SK-N-SH (cell line): Measurements from ENCODE around the gene PDGFB. TPM values are rescaled to one million over a fixed set of nuclear protein-coding genes. Genes with fewer than 3 reads are reported as not detected.

Experiments used
- CTCF ChIA-PET: fragments of 300-600, 350-600 bp; formaldehyde crosslinking; extraction: SDS; loops from one replicate; lab custom pipeline; 2021; lab: Yijun Ruan, JAX
- POLR2A ChIA-PET: fragments of 350-600 bp; sonication (Branson Sonifier 250); formaldehyde crosslinking; extraction: SDS; loops from one replicate; lab custom pipeline; 2020; ENCODE audit warnings: antibody characterized with exemption, inconsistent platforms; lab: Yijun Ruan, JAX
- DNase-seq: peaks from one replicate; pipeline ENCODE4 v3.0.0; 2012
- H2AFZ ChIP-seq: fragments of 200-600 bp; sonication (generic); 2 replicates; pipeline ENCODE4 v1.8.1; 2016; ENCODE audit warnings: antibody characterized with exemption, mild to moderate bottlenecking, low read depth
- H3F3A ChIP-seq: fragments of 200-600 bp; sonication (generic); replicated peaks from 2 replicates; pipeline ENCODE3; 2016; ENCODE audit warnings: antibody characterized with exemption, mild to moderate bottlenecking; ENCODE audit not compliant: insufficient read depth
- H3K27ac ChIP-seq, 2 experiments: fragments of 200-500 bp in 1 of 2; fragments of 200-600 bp in 1 of 2; sonication (Bioruptor generic) in 1 of 2; sonication (generic), shearing (Covaris generic) in 1 of 2; 2 replicates each; pipeline versions ENCODE4 v1.5.1 to v1.6.1; 2014 to 2016; ENCODE audit warnings: low read depth in 2 of 2, inconsistent platforms in 1 of 2, low read length in 1 of 2, mild to moderate bottlenecking in 1 of 2, mixed read lengths in 1 of 2
- H3K27me3 ChIP-seq: fragments of 200-600 bp; sonication (generic), shearing (Covaris generic); 2 replicates; pipeline ENCODE4 v1.6.1; 2016; ENCODE audit warnings: mixed run types; ENCODE audit not compliant: insufficient read depth
- H3K36me3 ChIP-seq, 2 experiments: fragments of 200-500 bp in 1 of 2; fragments of 200-600 bp in 1 of 2; sonication (Bioruptor generic) in 1 of 2; sonication (generic) in 1 of 2; replicated peaks in 1 of 2; 2 replicates each; pipeline versions ENCODE3 to v1.5.1; 2014 to 2016; ENCODE audit warnings: low read length in 1 of 2, mild to moderate bottlenecking in 1 of 2; ENCODE audit not compliant: insufficient read depth in 2 of 2, control insufficient read depth in 1 of 2
- H3K4me1 ChIP-seq, 2 experiments: fragments of 200-500 bp in 1 of 2; fragments of 200-600 bp in 1 of 2; sonication (Bioruptor generic) in 1 of 2; sonication (generic), shearing (Covaris generic) in 1 of 2; 2 replicates each; pipeline versions ENCODE4 v1.5.1 to v1.6.1; 2014 to 2016; ENCODE audit warnings: low read depth in 1 of 2, low read length in 1 of 2, mixed run types in 1 of 2; ENCODE audit not compliant: insufficient read depth in 2 of 2, control insufficient read depth in 1 of 2
- H3K4me2 ChIP-seq: fragments of 200-600 bp; sonication (generic), shearing (Covaris generic); 2 replicates; pipeline ENCODE4 v1.6.1; 2017; ENCODE audit warnings: mixed run types
- H3K4me3 ChIP-seq, 2 experiments: fragments of 200-500 bp in 1 of 2; fragments of 200-600 bp in 1 of 2; sonication (Bioruptor generic) in 1 of 2; sonication (generic), shearing (Covaris generic) in 1 of 2; 2 replicates each; pipeline versions ENCODE4 v1.5.1 to v1.8.1; 2014 to 2016; ENCODE audit warnings: low read depth in 2 of 2, inconsistent platforms in 1 of 2, low read length in 1 of 2, mild to moderate bottlenecking in 1 of 2, mixed read lengths in 1 of 2, moderate library complexity in 1 of 2
- H3K79me2 ChIP-seq: fragments of 200-600 bp; sonication (generic); 2 replicates; pipeline ENCODE4 v1.8.1; 2017; ENCODE audit warnings: mild to moderate bottlenecking; ENCODE audit not compliant: insufficient read depth
- H3K9ac ChIP-seq: fragments of 200-600 bp; sonication (generic); 2 replicates; pipeline ENCODE4 v1.6.1; 2017; ENCODE audit warnings: mixed run types
- H3K9me2 ChIP-seq: fragments of 200-600 bp; sonication (generic); 2 replicates; pipeline ENCODE4 v1.6.1; 2017; ENCODE audit warnings: mixed run types
- H3K9me3 ChIP-seq: fragments of 200-600 bp; sonication (generic); 2 replicates; pipeline ENCODE4 v1.6.1; 2017; ENCODE audit warnings: mixed run types, mild to moderate bottlenecking, moderate library complexity
- H4K20me1 ChIP-seq: fragments of 200-600 bp; sonication (generic); 2 replicates; pipeline ENCODE4 v1.6.1; 2017; ENCODE audit warnings: mild to moderate bottlenecking, mixed run types; ENCODE audit not compliant: insufficient read depth
- CHD2 ChIP-seq: fragments of 150-350 bp; IDR thresholded peaks from 2 replicates; pipeline ENCODE4 v1.6.1; 2018; ENCODE audit warnings: low read length; ENCODE audit not compliant: partially characterized antibody
- FOSL2 ChIP-seq: IDR thresholded peaks from 2 replicates; pipeline ENCODE4 v1.4.0; 2012; ENCODE audit warnings: low read depth, mild to moderate bottlenecking, moderate library complexity, borderline replicate concordance
- FOXJ3 ChIP-seq: sonication (generic); formaldehyde crosslinking; IDR thresholded peaks from 2 replicates; pipeline ENCODE4 v1.5.1; 2020; ENCODE audit warnings: mild to moderate bottlenecking, missing genetic modification reagents
- GATA2 ChIP-seq: sonication (generic); formaldehyde crosslinking; IDR thresholded peaks from 2 replicates; pipeline ENCODE4 v1.5.0; 2020; ENCODE audit warnings: mild to moderate bottlenecking, missing genetic modification reagents
- IRF3 ChIP-seq: fragments of 150-350 bp; IDR thresholded peaks from 2 replicates; pipeline ENCODE4 v1.6.1; 2016; ENCODE audit warnings: mild to moderate bottlenecking, low read depth, low read length
- JUND ChIP-seq: IDR thresholded peaks from 2 replicates; pipeline ENCODE4 v1.4.0; 2012
- MAX ChIP-seq: IDR thresholded peaks from 2 replicates; pipeline ENCODE4 v1.4.0; 2012; ENCODE audit warnings: low read depth
- MEF2A ChIP-seq: IDR thresholded peaks from 2 replicates; pipeline ENCODE4 v1.4.0; 2012; ENCODE audit warnings: low read depth, borderline replicate concordance
- MXI1 ChIP-seq: IDR thresholded peaks from 2 replicates; pipeline ENCODE4 v1.6.1; 2012; ENCODE audit warnings: mild to moderate bottlenecking, low read depth, low read length, improper control_type of control experiment
- NFIC ChIP-seq: IDR thresholded peaks from 2 replicates; pipeline ENCODE4 v1.4.0; 2012; ENCODE audit warnings: borderline replicate concordance
- NRF1 ChIP-seq: IDR thresholded peaks from 2 replicates; pipeline ENCODE4 v1.6.1; 2012; ENCODE audit warnings: low read depth, mild to moderate bottlenecking, low read length
- PBX3 ChIP-seq: IDR thresholded peaks from 2 replicates; pipeline ENCODE4; 2012
- RAD21 ChIP-seq: IDR thresholded peaks from 2 replicates; pipeline ENCODE4 v1.6.1; 2012; ENCODE audit warnings: mild to moderate bottlenecking, low read length
- RFX5 ChIP-seq: IDR thresholded peaks from 2 replicates; pipeline ENCODE4 v1.6.1; 2012; ENCODE audit warnings: mild to moderate bottlenecking, improper control_type of control experiment, low read length
- RXRA ChIP-seq: IDR thresholded peaks from 2 replicates; pipeline ENCODE4 v1.4.0; 2012; ENCODE audit warnings: low read depth, mild to moderate bottlenecking, borderline replicate concordance
- TAF1 ChIP-seq: IDR thresholded peaks from 2 replicates; pipeline ENCODE4 v1.6.1; 2012; ENCODE audit warnings: low read depth, mild to moderate bottlenecking, low read length, moderate library complexity, borderline replicate concordance
- TCF12 ChIP-seq: IDR thresholded peaks from 2 replicates; pipeline ENCODE4 v1.4.0; 2012
- USF2 ChIP-seq: fragments of 150-350 bp; IDR thresholded peaks from 2 replicates; pipeline ENCODE4 v1.6.1; 2017; ENCODE audit warnings: antibody characterized with exemption, low read length, low read depth, borderline replicate concordance
- YY1 ChIP-seq: IDR thresholded peaks from 2 replicates; pipeline ENCODE4 v1.4.0; 2012; ENCODE audit warnings: low read depth, mild to moderate bottlenecking
- ZBTB33 ChIP-seq: IDR thresholded peaks from 2 replicates; pipeline ENCODE4 v1.4.0; 2012; ENCODE audit warnings: low read depth, borderline replicate concordance
- WGBS: methylation state at CpG from one replicate; pipeline ENCODE4 v1.1.6; 2017; ENCODE audit warnings: low lambda C conversion rate; 5-methylcytosine and 5-hydroxymethylcytosine counted together
- polyA plus RNA-seq, 3 experiments: library from polyadenylated mRNA; depleted of rRNA; stranded (reverse); fragments of >200 nt; gene quantifications; 2 replicates each; pipeline ENCODE4 v1.2.3, GENCODE V29; 2012

Gene PDGFB
- polyA plus RNA-seq, 1 of the 3 experiments (the other 2 are of a cell fraction), result 0.44 TPM

GRCh38 chr22:39212721-39213376 lies 31.9 kb downstream of the PDGFB start:
- DNase-seq, result no peak
- H3K27me3 ChIP-seq, result no peaks in the 10 kb centered on the region
- no peaks in the 10 kb centered on the region for H3K9me2 ChIP-seq
- no peak overlapping the region for H3K27ac ChIP-seq
- H3K4me3 ChIP-seq, result no peak overlapping the region
- H3K4me1 ChIP-seq, result no peaks in the 10 kb centered on the region
- no peaks in the 10 kb centered on the region for H4K20me1 ChIP-seq
- no peak overlapping the region for H3K4me2 ChIP-seq
- H3K9ac ChIP-seq, result no peak overlapping the region
- H3F3A ChIP-seq, result no peaks in the 10 kb centered on the region
- no peaks in the 10 kb centered on the region for H3K36me3 ChIP-seq
- no peak overlapping the region for H2AFZ ChIP-seq
- POLR2A ChIA-PET, result no interaction called here
- TF ChIP-seq TAF1 (no peak), FOXJ3 (CRISPR knock-in tag) (no peak), CHD2 (no peak), NRF1 (no peak), NFIC (no peak), JUND (no peak), FOSL2 (no peak), USF2 (no peak), RXRA (no peak), IRF3 (no peak), TCF12 (no peak), MAX (no peak), RFX5 (no peak), YY1 (no peak)
- no peaks in the 10 kb centered on the region for H3K9me3 ChIP-seq
- WGBS, result 66% methylated on average over 12 of the region's 12 CpGs
- CTCF ChIA-PET, result no interaction called here
- no peaks in the 10 kb centered on the region for H3K79me2 ChIP-seq

- Histone ChIP-seq H3K4me1 (no peaks in the 10 kb centered on the region), H3K9ac (no peak overlapping the region), H4K20me1 (no peaks in the 10 kb centered on the region), H3K79me2 (no peaks in the 10 kb centered on the region), H3K9me3 (no peaks in the 10 kb centered on the region), H2AFZ (no peak overlapping the region), H3K27ac (no peak overlapping the region), H3K4me3 (no peak overlapping the region), H3K9me2 (no peaks in the 10 kb centered on the region), H3K36me3 (no peaks in the 10 kb centered on the region), H3F3A (no peaks in the 10 kb centered on the region), H3K27me3 (no peaks in the 10 kb centered on the region), H3K4me2 (no peak overlapping the region)
- 90% methylated on average over 2 of the region's 9 CpGs for WGBS
- ChIA-PET POLR2A (no interaction called here), CTCF (interaction anchor here (1.3 kb wide), 1 partner anchor 44 kb away, joined by 4 read pairs; no protein-coding TSS in a partner anchor)
- no peak for DNase-seq
- no peak for TF ChIP-seq RAD21
- no peak for TF ChIP-seq GATA2 (CRISPR knock-in tag)
- TF ChIP-seq MEF2A, result no peak
- TF ChIP-seq PBX3, result no peak
- no peak for TF ChIP-seq RXRA
- no peak for TF ChIP-seq JUND
- TF ChIP-seq ZBTB33, result no peak
- TF ChIP-seq RFX5, result no peak
- no peak for TF ChIP-seq MXI1
- no peak for TF ChIP-seq IRF3
- TF ChIP-seq CHD2, result no peak
- no peak for TF ChIP-seq FOXJ3 (CRISPR knock-in tag)
- TF ChIP-seq TCF12, result no peak
- no peak for TF ChIP-seq USF2
Observed at GRCh38 chr22:39209756-39210155, 35.0 kb downstream of the PDGFB start.
